ENCODE data around the gene CDC26.
"Not testable (repeated sequence)": the region's sequence is repeated elsewhere in the genome, so short reads cannot be mapped to it uniquely, and the experiment has no call there.

Gene CDC26

GRCh38 chr9:113250807-113251206, 24.6 kb downstream of the CDC26 start:
- no peak overlapping the region for H3K27ac ChIP-seq
- no peak for TF ChIP-seq CTCF (conservative IDR thresholded peaks at IDR 0.05)

GRCh38 chr9:113249661-113250060, 25.7 kb downstream of the CDC26 start:
- H3K27ac ChIP-seq = not testable (repeated sequence)

GRCh38 chr9:113247640-113248039, 27.7 kb downstream of the CDC26 start:
- no peak for TF ChIP-seq CTCF (conservative IDR thresholded peaks at IDR 0.05)
- H3K27ac ChIP-seq = 0 out of 2 replicates have a peak overlapping the region, but pooled peaks have one; percentile 17

- H3K27ac ChIP-seq = 0 out of 2 replicates have a peak overlapping the region, but pooled peaks have one; percentile 17
- TF ChIP-seq CTCF (conservative IDR thresholded peaks at IDR 0.05) = no peak
These were observed 28.4 kb downstream of the CDC26 start for GRCh38 chr9:113246928-113247327.

GRCh38 chr9:113245894-113246293, 29.5 kb downstream of the CDC26 start:
- no peak for TF ChIP-seq CTCF (conservative IDR thresholded peaks at IDR 0.05)
- H3K27ac ChIP-seq = no peak overlapping the region

- no peak for TF ChIP-seq CTCF (conservative IDR thresholded peaks at IDR 0.05)
These were observed 30.8 kb downstream of the CDC26 start for GRCh38 chr9:113244556-113244955.

GRCh38 chr9:113241161-113241560, 34.2 kb downstream of the CDC26 start:
- TF ChIP-seq CTCF (conservative IDR thresholded peaks at IDR 0.05) = no peak
- H3K27ac ChIP-seq = no peak overlapping the region

More at GRCh38 chr9:113244556-113244955, 30.8 kb downstream of the CDC26 start:
- H3K27ac ChIP-seq = no peak overlapping the region

GRCh38 chr9:113238859-113239232, 36.5 kb downstream of the CDC26 start:
- no peak overlapping the region for H3K27ac ChIP-seq
- TF ChIP-seq CTCF (conservative IDR thresholded peaks at IDR 0.05) = no peak
